Nephron (organoid): ENCODE measurements around the gene AHRR.
A peak's percentile ranks its signal among the peaks of the same experiment; 100 is the strongest.
"Not testable (repeated sequence)": the region's sequence is repeated elsewhere in the genome, so short reads cannot be mapped to it uniquely, and the experiment has no call there.

Source experiments
- H3K27ac Mint-ChIP-seq, 3 experiments: 2 replicates each; pipeline ENCODE4 v1.8.0; 2020; ENCODE audit warnings: mixed read lengths in 3 of 3, mild to moderate bottlenecking in 2 of 3, moderate library complexity in 1 of 3
- H3K27me3 Mint-ChIP-seq: 2 replicates; pipeline ENCODE4 v1.8.0; 2021; ENCODE audit warnings: low read depth, mild to moderate bottlenecking, moderate library complexity, mixed read lengths
- H3K36me3 Mint-ChIP-seq: 2 replicates; pipeline ENCODE4 v1.8.0; 2020; ENCODE audit warnings: low read depth, mixed read lengths
- H3K4me1 Mint-ChIP-seq: 2 replicates; pipeline ENCODE4 v1.8.0; 2020; ENCODE audit warnings: mixed read lengths
- H3K4me3 Mint-ChIP-seq, 3 experiments: 2 replicates each; pipeline ENCODE4 v1.8.0; 2020; ENCODE audit warnings: mild to moderate bottlenecking in 3 of 3, mixed read lengths in 3 of 3, moderate library complexity in 2 of 3
- H3K9me3 Mint-ChIP-seq: 2 replicates; pipeline ENCODE4 v1.8.0; 2020; ENCODE audit warnings: mixed read lengths
- CTCF ChIP-seq, 3 experiments: fragments of 200-600 bp; sonication (generic); IDR thresholded peaks; one replicate each; pipeline ENCODE4 v1.5.0; 2021; ENCODE audit warnings: antibody characterized with exemption in 3 of 3; ENCODE audit not compliant: unreplicated experiment in 3 of 3

Gene AHRR

GRCh38 chr5:308672-309271, 12.7 kb upstream of the AHRR start:
- Mint-ChIP-seq H3K27me3 (peaks cover 5% of the 10 kb centered on the region), H3K9me3 (no peaks in the 10 kb centered on the region), H3K4me1 (peaks cover 5% of the 10 kb centered on the region), H3K4me3 (no peak overlapping the region), H3K36me3 (peaks cover 24% of the 10 kb centered on the region), H3K27ac (peak overlapping the region in 2 of 3 experiments; percentile 29 to 32)
- TF ChIP-seq CTCF (IDR thresholded peaks at IDR 0.05; ENCODE audit: unreplicated experiment in 3 of 3), result peak; percentile 32 to 53 (median 50)

GRCh38 chr5:309831-310230, 11.7 kb upstream of the AHRR start:
- not testable (repeated sequence) for H3K27me3 Mint-ChIP-seq, H3K4me1 Mint-ChIP-seq, H3K27ac Mint-ChIP-seq, H3K4me3 Mint-ChIP-seq, H3K9me3 Mint-ChIP-seq
- peaks cover 29% of the 10 kb centered on the region for H3K36me3 Mint-ChIP-seq

- H3K4me1 Mint-ChIP-seq, result peaks cover 5% of the 10 kb centered on the region
- H3K27ac Mint-ChIP-seq, result no peak overlapping the region
- peaks cover 33% of the 10 kb centered on the region for H3K36me3 Mint-ChIP-seq
- peaks cover 5% of the 10 kb centered on the region for H3K27me3 Mint-ChIP-seq
- H3K4me3 Mint-ChIP-seq, result no peak overlapping the region
- H3K9me3 Mint-ChIP-seq, result no peaks in the 10 kb centered on the region
- no peak for TF ChIP-seq CTCF (IDR thresholded peaks at IDR 0.05; ENCODE audit: unreplicated experiment in 3 of 3)
Observed at GRCh38 chr5:310516-310915, 11.0 kb upstream of the AHRR start.

GRCh38 chr5:310941-311434, 10.5 kb upstream of the AHRR start:
- Mint-ChIP-seq H3K9me3 (no peaks in the 10 kb centered on the region), H3K27ac (no peak overlapping the region), H3K4me1 (peaks cover 5% of the 10 kb centered on the region), H3K27me3 (peaks cover 8% of the 10 kb centered on the region), H3K36me3 (peaks cover 29% of the 10 kb centered on the region), H3K4me3 (no peak overlapping the region)
- no peak for TF ChIP-seq CTCF (IDR thresholded peaks at IDR 0.05; ENCODE audit: unreplicated experiment in 3 of 3)

- Mint-ChIP-seq H3K27ac (no peak overlapping the region), H3K36me3 (peaks cover 26% of the 10 kb centered on the region), H3K4me1 (peaks cover 5% of the 10 kb centered on the region), H3K27me3 (peaks cover 12% of the 10 kb centered on the region), H3K9me3 (no peaks in the 10 kb centered on the region), H3K4me3 (no peak overlapping the region)
- TF ChIP-seq CTCF (IDR thresholded peaks at IDR 0.05; ENCODE audit: unreplicated experiment in 3 of 3), result no peak
Observed at GRCh38 chr5:311963-312362, 9.6 kb upstream of the AHRR start.

- Mint-ChIP-seq H3K27me3 (peaks cover 15% of the 10 kb centered on the region), H3K4me3 (no peak overlapping the region), H3K9me3 (no peaks in the 10 kb centered on the region), H3K36me3 (peaks cover 26% of the 10 kb centered on the region), H3K27ac (no peak overlapping the region), H3K4me1 (peaks cover 5% of the 10 kb centered on the region)
- no peak for TF ChIP-seq CTCF (IDR thresholded peaks at IDR 0.05; ENCODE audit: unreplicated experiment in 3 of 3)
Observed at GRCh38 chr5:312845-313244, 8.7 kb upstream of the AHRR start.
